HepG2 (cell line): ENCODE measurements around the gene KAZALD1. TPM values are rescaled to one million over a fixed set of nuclear protein-coding genes. Genes with fewer than 3 reads are reported as not detected.

ENCODE experiments used
- ATAC-seq: fragments of 200-7000 bp; cut with Tn5 transposase; 3 replicates; pipeline ENCODE4 v1.9.1; 2020; ENCODE audit warnings: mild to moderate bottlenecking, moderate library complexity
- BruUV-seq: library from RNA; stranded (reverse); fragments of 400-500 nt; replicated peaks from 2 replicates; lab custom pipeline; 2021; lab: Mats Ljungman, UMichigan
- CTCF ChIA-PET: fragments of 300-600 bp; formaldehyde crosslinking; extraction: SDS; loops from one replicate; lab custom pipeline; 2021; ENCODE audit warnings: low total read pairs, inconsistent platforms, low intra/inter-chr PET ratio; lab: Yijun Ruan, JAX
- POLR2A ChIA-PET: fragments of 350-600 bp; sonication (Branson Sonifier 250); formaldehyde crosslinking; loops from one replicate; lab custom pipeline; 2020; ENCODE audit warnings: antibody characterized with exemption, inconsistent platforms; lab: Yijun Ruan, JAX
- DNase-seq: peaks from one replicate; pipeline ENCODE4 v3.0.0-alpha.2; 2015; ENCODE audit warnings: low spot score
- FAIRE-seq: peaks from 3 replicates; lab custom pipeline; 2011; peaks lifted over from hg19 to GRCh38; lab: Jason Lieb, UNC
- H2AFZ ChIP-seq: one replicate; pipeline ENCODE4 v1.6.1; 2011; ENCODE audit warnings: low read length, inconsistent platforms
- H3K27ac ChIP-seq: fragments of 300-600 bp; 3 replicates; pipeline ENCODE4 v1.8.0; 2011; ENCODE audit warnings: mixed run types, mild to moderate bottlenecking, mixed read lengths, low read length, inconsistent platforms; ENCODE audit not compliant: insufficient read depth; ENCODE audit errors: extremely low read length
- H3K27me3 ChIP-seq, 2 experiments: fragments of 200-600 bp in 1 of 2; 2 replicates in 1 of 2; 3 replicates in 1 of 2; pipeline versions ENCODE4 v1.6.0 to v1.8.0; 2011; ENCODE audit warnings: low read length in 2 of 2, mild to moderate bottlenecking in 2 of 2, moderate library complexity in 2 of 2, inconsistent platforms in 1 of 2; ENCODE audit not compliant: insufficient read depth in 2 of 2, control insufficient read depth in 1 of 2
- H3K36me3 ChIP-seq, 2 experiments: fragments of 200-600 bp in 1 of 2; replicated peaks in 1 of 2; 2 replicates in 1 of 2; 3 replicates in 1 of 2; pipeline versions ENCODE4 v1.5.1 to v1.8.0; 2011; ENCODE audit warnings: low read length in 2 of 2, inconsistent platforms in 1 of 2; ENCODE audit not compliant: insufficient read depth in 2 of 2, control insufficient read depth in 1 of 2
- H3K4me1 ChIP-seq: 2 replicates; pipeline ENCODE4 v1.5.1; 2012; ENCODE audit warnings: low read length, inconsistent platforms; ENCODE audit not compliant: insufficient read depth
- H3K4me2 ChIP-seq: 2 replicates; pipeline ENCODE4 v1.6.0; 2011; ENCODE audit warnings: low read depth, low read length, inconsistent platforms
- H3K4me3 ChIP-seq, 3 experiments: fragments of 200-600 bp in 1 of 3; sonication (generic), shearing (Covaris generic) in 1 of 3; replicated peaks in 1 of 3; 2 replicates each; pipeline ENCODE4 v1.5.1; 2011 to 2016; ENCODE audit warnings: low read length in 3 of 3, inconsistent platforms in 2 of 3, low read depth in 2 of 3, mild to moderate bottlenecking in 2 of 3, control low read depth in 1 of 3, mixed read lengths in 1 of 3; ENCODE audit not compliant: insufficient read depth in 1 of 3
- H3K79me2 ChIP-seq: one replicate; pipeline ENCODE4 v1.6.1; 2011; ENCODE audit warnings: low read length, inconsistent platforms; ENCODE audit not compliant: insufficient read depth
- H3K9ac ChIP-seq: 2 replicates; pipeline ENCODE4 v1.6.0; 2011; ENCODE audit warnings: mild to moderate bottlenecking, low read depth, low read length, inconsistent platforms; ENCODE audit not compliant: insufficient read depth
- H3K9me3 ChIP-seq: 2 replicates; pipeline ENCODE4 v1.5.1; 2012; ENCODE audit warnings: mild to moderate bottlenecking, low read length
- H4K20me1 ChIP-seq: 2 replicates; pipeline ENCODE4 v1.6.0; 2011; ENCODE audit warnings: inconsistent platforms, mild to moderate bottlenecking, low read length, moderate library complexity; ENCODE audit not compliant: insufficient read depth
- ARNTL ChIP-seq: sonication (generic); formaldehyde crosslinking; IDR thresholded peaks from 2 replicates; pipeline ENCODE4 v1.4.0; 2020; ENCODE audit warnings: mild to moderate bottlenecking, missing genetic modification reagents
- BHLHE40 ChIP-seq: IDR thresholded peaks from 2 replicates; pipeline ENCODE4 v1.6.1; 2011; ENCODE audit warnings: low read length, improper control_type of control experiment
- DMAP1 ChIP-seq: IDR thresholded peaks from 2 replicates; pipeline ENCODE4 v1.6.1; 2016
- EED ChIP-seq: sonication (generic); formaldehyde crosslinking; IDR thresholded peaks from 2 replicates; pipeline ENCODE4 v1.5.0; 2020; ENCODE audit warnings: mild to moderate bottlenecking, missing genetic modification reagents
- KLF15 ChIP-seq: sonication (generic); formaldehyde crosslinking; IDR thresholded peaks from 2 replicates; pipeline ENCODE4 v1.8.1; 2023; ENCODE audit warnings: borderline replicate concordance, mild to moderate bottlenecking, inconsistent platforms, missing genetic modification reagents, mixed read lengths
- KLF6 ChIP-seq: IDR thresholded peaks from 2 replicates; pipeline ENCODE4 v1.8.0; 2016; ENCODE audit warnings: missing biosample characterization, missing genetic modification reagents
- RXRB ChIP-seq: IDR thresholded peaks from 2 replicates; pipeline ENCODE4 v1.6.1; 2016; ENCODE audit warnings: borderline replicate concordance, missing genetic modification reagents, missing compliant biosample characterization
- SAP130 ChIP-seq: IDR thresholded peaks from 2 replicates; pipeline ENCODE4 v1.6.1; 2016; ENCODE audit warnings: low read depth
- ZNF749 ChIP-seq: sonication (generic); formaldehyde crosslinking; IDR thresholded peaks from 2 replicates; pipeline ENCODE4 v1.8.0; 2022; ENCODE audit warnings: mild to moderate bottlenecking, missing genetic modification reagents, moderate library complexity, borderline replicate concordance
- ZNF773 ChIP-seq: sonication (generic); formaldehyde crosslinking; IDR thresholded peaks from 2 replicates; pipeline ENCODE4 v1.4.0; 2020; ENCODE audit warnings: missing genetic modification reagents, borderline replicate concordance
- WGBS: methylation state at CpG from one replicate; pipeline ENCODE4 v1.1.6; 2017; ENCODE audit warnings: low lambda C conversion rate; 5-methylcytosine and 5-hydroxymethylcytosine counted together
- in situ Hi-C: cut with HindIII; loops from 2 replicates; pipeline ENCODE4 v1.10.0; 2017; ENCODE audit warnings: low pct_unique_long_range_greater_than_20kb; ENCODE audit not compliant: extremely low pct_ligation_motif_present
- intact Hi-C: fragments of 100-400 bp; cut with micrococcal nuclease; formaldehyde crosslinking; loops from one replicate; pipeline ENCODE4 v1.10.0; 2022; ENCODE audit not compliant: unreplicated experiment
- polyA plus RNA-seq, 8 experiments: library from polyadenylated mRNA; depleted of rRNA in 3 of 8; stranded (reverse) in 7 of 8; unstranded in 1 of 8; fragments of >200 nt; fragmentation: Illumina TruSeq in 4 of 8; extraction: Trizol in 4 of 8; gene quantifications; 2 replicates each; pipeline versions ENCODE4 v1.2.1 to v1.2.3, GENCODE V29; 2011 to 2016; ENCODE audit warnings: low read depth in 4 of 8, missing spikeins in 1 of 8, mixed read lengths in 1 of 8; ENCODE audit not compliant: insufficient read depth in 1 of 8
- total RNA-seq, 5 experiments: library from RNA; depleted of rRNA; stranded (reverse); fragments of >200 nt; fragmentation: Illumina TruSeq; extraction: Trizol; gene quantifications; 2 replicates each; pipeline ENCODE4 v1.2.3, GENCODE V29; 2016; ENCODE audit warnings: low read depth in 1 of 5
- TF ChIP-seq, protein P1 (sequence below): sonication (generic); formaldehyde crosslinking; IDR thresholded peaks from 2 replicates; pipeline ENCODE4 v1.8.1; 2022; ENCODE audit warnings: low read depth, mild to moderate bottlenecking, missing genetic modification reagents
- TF ChIP-seq, protein P2 (sequence below): fragments of 450-650 bp; IDR thresholded peaks from 2 replicates; pipeline ENCODE4 v1.6.1; 2016
- TF ChIP-seq, protein P3 (sequence below): sonication (generic); formaldehyde crosslinking; IDR thresholded peaks from 2 replicates; pipeline ENCODE4 v1.4.0; 2020; ENCODE audit warnings: missing genetic modification reagents, borderline replicate concordance

The KAZALD1 gene
- total and polyA plus RNA-seq, 2 of the 13 experiments (the other 11 are each of a cell fraction or from before 2014, with no cell fraction given): 16.7 to 27.7 TPM

DNA sequence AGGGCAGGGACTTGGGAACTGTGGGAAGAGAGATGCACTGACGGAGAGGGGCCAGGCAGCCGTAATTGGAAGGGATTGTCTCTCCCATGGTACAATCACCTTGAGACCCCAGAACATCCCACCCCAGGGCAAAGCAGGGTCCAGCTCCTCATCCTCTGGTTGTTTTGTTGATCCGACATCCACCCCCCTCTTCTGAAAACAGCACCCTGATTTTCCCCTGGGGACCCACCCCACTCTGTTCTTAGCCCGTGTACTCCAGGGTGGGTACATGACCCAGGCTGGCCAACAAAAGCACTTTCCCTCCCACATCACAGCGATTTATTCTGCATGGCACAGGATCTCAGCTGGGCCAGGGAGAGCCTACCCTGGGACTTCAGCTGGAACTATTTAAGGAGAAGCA, 45.0 kb upstream of the KAZALD1 start (continued):
- TF ChIP-seq, protein P1, sequence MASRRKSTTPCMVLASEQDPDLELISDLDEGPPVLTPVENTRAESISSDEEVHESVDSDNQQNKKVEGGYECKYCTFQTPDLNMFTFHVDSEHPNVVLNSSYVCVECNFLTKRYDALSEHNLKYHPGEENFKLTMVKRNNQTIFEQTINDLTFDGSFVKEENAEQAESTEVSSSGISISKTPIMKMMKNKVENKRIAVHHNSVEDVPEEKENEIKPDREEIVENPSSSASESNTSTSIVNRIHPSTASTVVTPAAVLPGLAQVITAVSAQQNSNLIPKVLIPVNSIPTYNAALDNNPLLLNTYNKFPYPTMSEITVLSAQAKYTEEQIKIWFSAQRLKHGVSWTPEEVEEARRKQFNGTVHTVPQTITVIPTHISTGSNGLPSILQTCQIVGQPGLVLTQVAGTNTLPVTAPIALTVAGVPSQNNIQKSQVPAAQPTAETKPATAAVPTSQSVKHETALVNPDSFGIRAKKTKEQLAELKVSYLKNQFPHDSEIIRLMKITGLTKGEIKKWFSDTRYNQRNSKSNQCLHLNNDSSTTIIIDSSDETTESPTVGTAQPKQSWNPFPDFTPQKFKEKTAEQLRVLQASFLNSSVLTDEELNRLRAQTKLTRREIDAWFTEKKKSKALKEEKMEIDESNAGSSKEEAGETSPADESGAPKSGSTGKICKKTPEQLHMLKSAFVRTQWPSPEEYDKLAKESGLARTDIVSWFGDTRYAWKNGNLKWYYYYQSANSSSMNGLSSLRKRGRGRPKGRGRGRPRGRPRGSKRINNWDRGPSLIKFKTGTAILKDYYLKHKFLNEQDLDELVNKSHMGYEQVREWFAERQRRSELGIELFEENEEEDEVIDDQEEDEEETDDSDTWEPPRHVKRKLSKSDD (CRISPR knock-in tag): no peak
- TF ChIP-seq ZNF773 (CRISPR knock-in tag): no peak
- TF ChIP-seq KLF6 (CRISPR knock-in tag): no peak

DNA sequence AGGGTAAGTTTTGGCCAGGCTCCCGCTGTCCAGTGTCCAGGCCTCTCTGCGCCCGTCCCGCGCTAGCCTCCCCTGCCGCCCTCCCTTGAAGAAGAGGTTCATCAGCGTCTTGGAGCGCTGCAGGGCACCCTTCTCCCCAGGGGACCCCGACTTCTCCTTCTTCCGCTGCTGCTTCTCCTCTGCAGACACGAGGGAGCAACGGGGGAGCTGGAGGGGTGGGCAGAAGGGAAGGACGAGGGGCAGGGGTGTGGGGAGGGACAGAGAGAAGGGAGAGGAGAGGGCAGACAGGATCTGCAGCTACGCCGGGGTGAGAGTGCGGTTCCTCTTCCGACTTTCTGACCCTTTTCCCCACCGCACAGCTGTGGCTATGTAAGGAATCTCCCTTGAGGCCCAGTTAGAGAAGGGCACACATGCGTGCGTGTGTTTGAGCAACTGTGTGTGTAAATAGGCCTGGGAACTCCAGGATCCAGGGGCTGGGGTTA, 43.6 kb upstream of the KAZALD1 start:
- no peaks in the 10 kb centered on the region for H3K79me2 ChIP-seq
- intact Hi-C loops (loop anchor here (2.0 kb wide), 1 partner anchor 49 kb away; no protein-coding TSS in a partner anchor), in situ Hi-C loops (no loop called here)
- no peaks in the 10 kb centered on the region for H3K36me3 ChIP-seq
- peak; percentile 26 for FAIRE-seq
- H2AFZ ChIP-seq: no peak overlapping the region
- H3K4me1 ChIP-seq: peaks cover 41% of the 10 kb centered on the region
- WGBS: 27% methylated on average over 18 of the region's 20 CpGs
- no peaks in the 10 kb centered on the region for H4K20me1 ChIP-seq
- ATAC-seq: peak; percentile 69
- H3K4me2 ChIP-seq: peak overlapping the region; percentile 95
- no peak overlapping the region for H3K27ac ChIP-seq
- H3K27me3 ChIP-seq: peaks cover 1 to 13% of the 10 kb centered on the region in 2 experiments; a peak in 2 of 5 replicates
- peak overlapping the region; percentile 52 for H3K9ac ChIP-seq
- CTCF ChIA-PET: interaction anchor here (2.1 kb wide), 1 partner anchor 23 kb away, joined by 7 read pairs; no protein-coding TSS in a partner anchor
- peak; percentile 68 for DNase-seq
- POLR2A ChIA-PET: interaction anchor here (0.9 to 6.0 kb wide), 11 partner anchors 10 to 49 kb away, joined by 3 to 56 read pairs (median 5); partner anchors contain the start of genes LZTS2, PDZD7 and SFXN3
- no peaks in the 10 kb centered on the region for H3K9me3 ChIP-seq
- peak overlapping the region; percentile 25 to 69 (median 55); a peak in 5 of 6 replicates for H3K4me3 ChIP-seq
- BruUV-seq: no TSS peak
- TF ChIP-seq SAP130 (CRISPR knock-in tag) (peak; percentile 30), DMAP1 (CRISPR knock-in tag) (no peak), BHLHE40 (no peak), EED (CRISPR knock-in tag) (no peak), RXRB (CRISPR knock-in tag) (no peak), ARNTL (CRISPR knock-in tag) (no peak), KLF15 (no peak), ZNF749 (CRISPR knock-in tag) (no peak)
- TF ChIP-seq, protein P2, sequence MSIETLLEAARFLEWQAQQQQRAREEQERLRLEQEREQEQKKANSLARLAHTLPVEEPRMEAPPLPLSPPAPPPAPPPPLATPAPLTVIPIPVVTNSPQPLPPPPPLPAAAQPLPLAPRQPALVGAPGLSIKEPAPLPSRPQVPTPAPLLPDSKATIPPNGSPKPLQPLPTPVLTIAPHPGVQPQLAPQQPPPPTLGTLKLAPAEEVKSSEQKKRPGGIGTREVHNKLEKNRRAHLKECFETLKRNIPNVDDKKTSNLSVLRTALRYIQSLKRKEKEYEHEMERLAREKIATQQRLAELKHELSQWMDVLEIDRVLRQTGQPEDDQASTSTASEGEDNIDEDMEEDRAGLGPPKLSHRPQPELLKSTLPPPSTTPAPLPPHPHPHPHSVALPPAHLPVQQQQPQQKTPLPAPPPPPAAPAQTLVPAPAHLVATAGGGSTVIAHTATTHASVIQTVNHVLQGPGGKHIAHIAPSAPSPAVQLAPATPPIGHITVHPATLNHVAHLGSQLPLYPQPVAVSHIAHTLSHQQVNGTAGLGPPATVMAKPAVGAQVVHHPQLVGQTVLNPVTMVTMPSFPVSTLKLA: no peak
- TF ChIP-seq, protein P3, sequence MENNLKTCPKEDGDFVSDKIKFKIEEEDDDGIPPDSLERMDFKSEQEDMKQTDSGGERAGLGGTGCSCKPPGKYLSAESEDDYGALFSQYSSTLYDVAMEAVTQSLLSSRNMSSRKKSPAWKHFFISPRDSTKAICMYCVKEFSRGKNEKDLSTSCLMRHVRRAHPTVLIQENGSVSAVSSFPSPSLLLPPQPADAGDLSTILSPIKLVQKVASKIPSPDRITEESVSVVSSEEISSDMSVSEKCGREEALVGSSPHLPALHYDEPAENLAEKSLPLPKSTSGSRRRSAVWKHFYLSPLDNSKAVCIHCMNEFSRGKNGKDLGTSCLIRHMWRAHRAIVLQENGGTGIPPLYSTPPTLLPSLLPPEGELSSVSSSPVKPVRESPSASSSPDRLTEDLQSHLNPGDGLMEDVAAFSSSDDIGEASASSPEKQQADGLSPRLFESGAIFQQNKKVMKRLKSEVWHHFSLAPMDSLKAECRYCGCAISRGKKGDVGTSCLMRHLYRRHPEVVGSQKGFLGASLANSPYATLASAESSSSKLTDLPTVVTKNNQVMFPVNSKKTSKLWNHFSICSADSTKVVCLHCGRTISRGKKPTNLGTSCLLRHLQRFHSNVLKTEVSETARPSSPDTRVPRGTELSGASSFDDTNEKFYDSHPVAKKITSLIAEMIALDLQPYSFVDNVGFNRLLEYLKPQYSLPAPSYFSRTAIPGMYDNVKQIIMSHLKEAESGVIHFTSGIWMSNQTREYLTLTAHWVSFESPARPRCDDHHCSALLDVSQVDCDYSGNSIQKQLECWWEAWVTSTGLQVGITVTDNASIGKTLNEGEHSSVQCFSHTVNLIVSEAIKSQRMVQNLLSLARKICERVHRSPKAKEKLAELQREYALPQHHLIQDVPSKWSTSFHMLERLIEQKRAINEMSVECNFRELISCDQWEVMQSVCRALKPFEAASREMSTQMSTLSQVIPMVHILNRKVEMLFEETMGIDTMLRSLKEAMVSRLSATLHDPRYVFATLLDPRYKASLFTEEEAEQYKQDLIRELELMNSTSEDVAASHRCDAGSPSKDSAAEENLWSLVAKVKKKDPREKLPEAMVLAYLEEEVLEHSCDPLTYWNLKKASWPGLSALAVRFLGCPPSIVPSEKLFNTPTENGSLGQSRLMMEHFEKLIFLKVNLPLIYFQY: no peak
